ENCODE measurements around the gene AMZ1.
"Not testable (repeated sequence)": the region's sequence is repeated elsewhere in the genome, so short reads cannot be mapped to it uniquely, and the experiment has no call there.

Gene AMZ1

GRCh38 chr7:2714636-2715035 is 26.6 kb downstream of the AMZ1 start:
- no peak for DNase-seq

- DNase-seq: no peak
These were observed 27.6 kb downstream of the AMZ1 start for GRCh38 chr7:2715341-2716231.

- DNase-seq: no peak
These were observed 28.5 kb downstream of the AMZ1 start for GRCh38 chr7:2716488-2716887.

DNA sequence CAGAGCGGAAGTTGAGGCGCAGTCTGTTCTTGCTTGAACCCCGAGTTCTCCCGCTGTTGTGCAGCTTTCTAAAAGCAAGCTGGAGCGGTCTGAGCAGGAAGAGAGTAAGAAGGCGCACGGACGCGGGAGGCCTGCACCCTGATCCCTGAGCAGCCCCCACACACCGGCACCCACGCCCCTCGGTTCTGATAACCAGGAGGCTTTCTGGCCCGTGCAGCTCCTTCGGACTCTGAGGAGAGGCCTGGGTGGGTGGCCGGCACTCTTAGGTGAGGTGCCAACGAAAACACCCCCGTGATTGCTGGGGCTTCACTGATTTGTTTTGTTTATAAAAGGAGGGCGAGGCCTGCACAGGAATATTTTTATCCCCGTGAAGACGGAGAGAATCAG is 28.9 kb downstream of the AMZ1 start:
- no peak for DNase-seq

GRCh38 chr7:2717293-2718261 is 29.6 kb downstream of the AMZ1 start:
- DNase-seq: peak; percentile 79

GRCh38 chr7:2718296-2718965 is 30.4 kb downstream of the AMZ1 start:
- DNase-seq: no peak

DNA sequence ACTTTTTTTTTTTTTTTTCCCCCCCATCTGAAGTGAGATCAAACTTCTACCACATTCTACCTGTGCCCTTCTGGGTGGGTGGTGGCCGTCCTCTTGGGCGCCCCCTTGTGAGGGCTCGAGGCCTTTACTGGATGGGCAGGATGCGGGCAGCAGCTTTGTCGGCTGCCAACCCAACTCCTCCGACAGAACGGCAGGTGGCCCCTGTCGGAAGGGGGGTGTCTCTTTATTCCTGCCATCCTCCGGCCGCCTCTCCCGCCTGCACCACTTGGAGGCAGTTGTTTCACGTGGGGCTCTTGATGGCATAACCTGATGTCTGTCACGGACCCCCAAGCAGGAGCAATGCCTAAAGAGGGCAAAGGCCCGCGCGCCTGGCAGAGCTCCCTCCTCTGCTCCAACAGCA is 31.0 kb downstream of the AMZ1 start:
- peak; percentile 59 for DNase-seq

GRCh38 chr7:2720024-2720423 is 32.0 kb downstream of the AMZ1 start:
- DNase-seq: no peak

DNA sequence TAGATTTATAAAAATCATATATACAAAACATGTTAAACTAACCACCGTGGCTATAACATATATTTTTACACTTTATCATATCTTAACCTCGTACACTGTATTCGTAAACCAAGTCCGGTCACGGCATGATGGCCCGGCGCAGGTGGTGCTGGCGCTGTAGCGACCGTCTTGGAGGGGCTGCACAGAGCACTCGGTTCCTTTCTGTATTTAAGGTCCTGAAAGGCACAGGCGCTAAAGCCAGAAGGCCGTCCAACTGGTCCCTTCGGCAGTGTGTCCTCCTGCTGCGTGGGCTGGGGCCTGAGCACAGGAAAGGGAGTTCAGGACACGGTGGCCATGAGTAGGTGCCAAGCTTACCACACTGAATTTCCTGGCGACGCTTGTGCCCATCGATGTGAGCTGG is 33.8 kb downstream of the AMZ1 start:
- DNase-seq: no peak

GRCh38 chr7:2722591-2722990 is 34.6 kb downstream of the AMZ1 start:
- DNase-seq: no peak

DNA sequence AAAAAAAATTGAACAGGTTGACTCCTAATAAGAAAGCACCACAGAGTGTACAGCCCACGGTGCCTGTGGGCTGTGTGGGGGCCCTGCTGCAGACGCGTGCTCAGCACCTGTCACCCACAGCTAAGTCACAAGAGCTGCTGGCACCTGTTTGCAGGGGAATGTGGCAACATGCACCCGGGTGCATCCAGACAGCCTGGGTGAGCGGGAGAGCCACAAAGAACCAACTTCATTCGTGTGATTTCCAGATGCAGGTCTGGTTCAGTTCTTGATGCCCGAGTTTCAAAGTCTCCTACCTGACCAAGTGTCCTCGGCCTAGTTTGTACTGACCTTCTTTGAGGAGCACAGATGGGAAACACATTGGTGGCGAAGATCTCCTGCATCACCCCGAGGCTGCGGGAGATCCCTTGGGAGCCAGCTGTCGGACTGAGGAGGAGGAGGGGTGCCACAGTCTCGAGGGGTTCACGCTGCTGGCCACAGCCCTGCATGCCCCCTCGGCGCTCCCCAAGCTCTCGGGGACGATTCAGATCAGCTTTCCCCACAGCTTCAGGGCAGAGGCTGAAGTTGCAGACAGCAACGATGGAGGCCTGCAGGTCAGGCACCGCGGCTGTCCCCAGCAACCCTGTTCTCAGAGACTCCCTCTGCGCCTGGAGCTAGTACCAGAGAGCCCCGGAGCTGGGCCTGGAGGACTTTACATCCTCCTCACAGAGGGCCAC is 35.3 kb downstream of the AMZ1 start:
- no peak for DNase-seq

GRCh38 chr7:2724036-2724435 is 36.0 kb downstream of the AMZ1 start:
- DNase-seq: not testable (repeated sequence)

DNA sequence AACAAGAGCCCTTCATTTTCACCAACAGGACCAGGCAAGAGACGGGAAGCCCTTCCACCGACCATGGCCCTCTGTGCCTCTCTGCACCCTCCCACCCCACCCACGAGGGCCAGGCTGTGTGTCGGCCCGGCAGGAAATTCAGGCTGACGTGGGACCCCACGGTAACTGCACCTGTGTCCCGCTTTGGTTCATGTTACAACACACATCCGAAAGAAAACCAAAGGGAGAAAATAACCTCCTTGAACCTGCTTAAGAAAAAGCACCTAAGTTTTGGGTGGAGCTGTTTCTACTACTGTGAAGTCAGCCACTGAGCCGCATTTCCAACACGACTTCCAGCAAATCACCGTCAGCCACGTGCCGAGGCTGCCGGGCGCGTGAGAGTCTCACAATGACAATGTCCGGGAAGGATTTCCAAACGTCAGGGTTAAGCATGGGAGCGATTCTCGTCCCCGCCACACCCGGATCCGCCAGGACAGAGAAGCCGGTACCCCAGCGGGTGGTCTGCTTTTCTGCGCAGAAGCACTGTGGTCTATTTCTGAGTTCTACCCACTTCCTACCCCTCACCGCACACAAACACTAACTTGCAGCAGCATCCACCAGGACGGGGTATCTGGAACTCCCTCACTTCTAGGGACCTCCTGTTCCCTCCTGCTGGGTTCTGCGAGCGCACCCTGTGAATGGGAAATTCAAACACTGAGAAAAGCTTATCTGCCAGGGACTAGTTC is 36.6 kb downstream of the AMZ1 start:
- DNase-seq: no peak

DNA sequence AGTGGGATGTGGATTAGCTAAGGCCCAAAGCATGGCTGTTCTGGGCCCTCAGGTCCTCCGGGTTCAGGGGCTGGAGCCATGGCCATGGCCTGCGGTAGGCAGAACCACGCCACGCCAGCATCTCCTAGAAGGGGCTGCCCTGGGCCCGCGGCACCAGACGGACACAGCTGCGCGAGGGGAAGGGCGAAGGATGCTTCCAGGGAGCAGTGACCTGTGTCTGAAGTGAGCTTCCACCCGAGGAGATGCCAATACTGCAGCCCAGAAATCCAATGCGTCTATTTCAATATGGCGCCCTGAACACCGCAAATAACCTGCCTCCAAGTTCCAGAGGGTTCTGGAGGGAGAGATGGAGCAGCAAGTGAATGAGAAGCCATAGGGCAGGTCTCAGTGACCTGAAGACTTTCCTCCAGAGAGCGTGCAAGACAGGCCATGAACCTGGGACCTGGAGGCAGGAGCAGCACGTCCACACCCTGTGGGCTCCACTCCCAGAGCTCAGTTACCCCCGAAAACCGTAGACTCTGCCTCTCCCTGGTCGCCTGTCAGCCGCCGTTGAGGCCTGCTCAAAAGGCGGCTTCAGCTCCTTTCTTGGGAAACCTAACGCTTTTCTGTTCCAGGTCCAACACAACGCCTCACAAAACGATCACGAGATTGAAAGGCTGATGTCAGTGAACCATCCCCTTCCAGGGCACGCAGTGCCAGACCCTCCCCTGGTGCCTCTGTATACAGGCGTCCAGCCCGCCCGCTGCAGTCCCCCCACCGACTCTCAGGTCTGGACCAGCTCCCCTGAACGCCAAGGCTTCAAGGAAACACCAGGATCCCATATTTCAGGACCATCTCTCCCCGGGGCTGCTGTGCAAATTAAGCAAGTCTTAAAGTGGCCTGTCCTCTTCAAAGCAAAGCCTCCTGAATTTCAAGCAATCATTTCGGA is 37.4 kb downstream of the AMZ1 start:
- DNase-seq: no peak

DNA sequence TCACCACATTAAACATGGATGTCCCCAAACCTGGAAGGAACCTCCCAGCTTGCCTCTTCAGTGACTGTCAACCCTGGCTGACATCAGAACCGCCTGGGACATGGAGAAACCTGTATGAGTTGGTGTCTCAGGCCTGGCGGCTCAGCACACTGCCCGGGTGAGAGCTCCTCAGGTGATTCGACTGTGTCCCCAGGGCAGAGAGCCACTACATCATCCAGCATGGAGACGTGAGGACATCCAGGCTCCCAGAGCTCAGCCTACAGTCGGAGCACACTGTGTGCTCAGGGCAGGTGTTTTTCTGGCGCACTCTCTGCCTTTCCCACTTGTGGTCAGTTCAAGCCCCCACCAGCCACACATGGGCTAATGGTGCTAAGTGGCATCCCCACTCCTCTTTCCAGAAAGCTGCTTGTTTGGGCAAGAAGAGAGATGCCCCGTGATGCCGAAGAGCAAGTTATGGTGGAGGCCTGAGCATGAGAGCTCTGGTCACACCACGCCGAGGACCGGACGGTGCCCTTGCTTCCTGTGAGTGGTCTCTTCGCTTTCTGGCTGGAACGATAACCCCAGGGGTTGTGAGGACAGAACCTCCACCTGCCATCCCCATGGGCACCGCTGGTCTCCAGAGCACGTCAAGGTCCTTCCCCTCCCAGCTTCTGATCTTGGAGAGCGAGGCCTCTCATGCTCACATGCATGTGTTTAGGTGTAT is 38.5 kb downstream of the AMZ1 start:
- no peak for DNase-seq

DNA sequence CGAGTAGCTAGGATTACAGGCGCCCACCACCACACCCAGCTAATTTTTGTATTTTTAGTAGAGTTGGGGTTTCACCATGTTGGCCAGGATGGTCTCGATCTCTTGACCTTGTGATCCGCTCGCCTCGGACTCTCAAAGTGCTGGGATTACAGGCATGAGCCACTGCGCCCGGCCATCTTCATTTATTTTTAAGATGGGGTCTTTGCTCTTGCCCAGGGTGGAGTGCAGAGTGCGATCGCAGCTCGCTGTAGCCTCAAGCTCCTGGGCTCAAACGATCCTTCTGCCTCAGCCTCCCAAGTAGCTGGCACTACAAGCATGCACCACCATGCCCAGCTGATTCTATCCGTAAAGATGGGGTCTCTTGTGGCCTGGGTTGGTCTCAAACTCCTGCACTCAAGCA is 39.2 kb downstream of the AMZ1 start:
- DNase-seq: not testable (repeated sequence)

DNA sequence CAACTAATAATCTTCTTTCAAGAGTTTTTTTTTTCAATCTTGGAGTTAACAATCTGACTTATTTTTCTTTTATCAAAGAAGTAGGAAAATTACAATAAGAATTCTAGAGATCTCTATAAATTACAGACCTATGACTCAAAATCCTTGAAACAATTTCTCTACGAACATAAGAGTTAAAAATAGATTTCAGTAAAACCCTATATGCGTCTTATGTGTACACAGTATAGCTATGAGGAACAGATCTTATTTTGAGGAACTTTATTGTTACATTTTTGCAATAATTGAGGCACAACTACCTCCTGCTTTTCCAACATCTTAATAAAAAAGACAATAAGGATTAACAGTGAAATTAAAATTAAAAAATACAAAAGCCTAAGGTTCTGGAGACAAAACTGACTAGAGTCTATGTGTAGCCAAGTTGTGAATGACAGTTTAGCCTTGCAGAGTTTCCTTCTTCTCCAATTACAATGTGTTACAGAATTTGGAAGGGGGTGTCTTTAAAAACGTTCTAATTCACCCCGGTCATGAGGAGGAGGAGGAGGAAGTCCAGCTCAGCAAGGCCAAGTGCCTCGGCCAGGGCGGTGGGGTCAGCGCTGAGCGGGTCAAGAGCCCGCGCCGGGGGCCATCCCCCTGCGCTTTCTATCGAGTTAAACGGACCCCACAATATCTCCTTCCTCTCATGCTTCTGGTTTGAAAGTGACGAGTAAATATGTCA is 40.5 kb downstream of the AMZ1 start:
- no peak for DNase-seq

- DNase-seq: no peak
These were observed 41.3 kb downstream of the AMZ1 start for GRCh38 chr7:2729031-2729892.

Data from hematopoietic multipotent progenitor cell treated with erythropoietin and hydrocortisone succinate and interleukin-3 and kit ligand, for 8 days (in vitro differentiated cells).